Fibroblast of peridontal ligament (primary cell): ENCODE data around the gene CUX1.
A peak's percentile ranks its signal among the peaks of the same experiment; 100 is the strongest.

Experiments used
- DNase-seq: peaks from one replicate; pipeline ENCODE4 v3.0.0-alpha.2; 2010; ENCODE audit errors: extremely low read depth

CUX1 gene, protein sequence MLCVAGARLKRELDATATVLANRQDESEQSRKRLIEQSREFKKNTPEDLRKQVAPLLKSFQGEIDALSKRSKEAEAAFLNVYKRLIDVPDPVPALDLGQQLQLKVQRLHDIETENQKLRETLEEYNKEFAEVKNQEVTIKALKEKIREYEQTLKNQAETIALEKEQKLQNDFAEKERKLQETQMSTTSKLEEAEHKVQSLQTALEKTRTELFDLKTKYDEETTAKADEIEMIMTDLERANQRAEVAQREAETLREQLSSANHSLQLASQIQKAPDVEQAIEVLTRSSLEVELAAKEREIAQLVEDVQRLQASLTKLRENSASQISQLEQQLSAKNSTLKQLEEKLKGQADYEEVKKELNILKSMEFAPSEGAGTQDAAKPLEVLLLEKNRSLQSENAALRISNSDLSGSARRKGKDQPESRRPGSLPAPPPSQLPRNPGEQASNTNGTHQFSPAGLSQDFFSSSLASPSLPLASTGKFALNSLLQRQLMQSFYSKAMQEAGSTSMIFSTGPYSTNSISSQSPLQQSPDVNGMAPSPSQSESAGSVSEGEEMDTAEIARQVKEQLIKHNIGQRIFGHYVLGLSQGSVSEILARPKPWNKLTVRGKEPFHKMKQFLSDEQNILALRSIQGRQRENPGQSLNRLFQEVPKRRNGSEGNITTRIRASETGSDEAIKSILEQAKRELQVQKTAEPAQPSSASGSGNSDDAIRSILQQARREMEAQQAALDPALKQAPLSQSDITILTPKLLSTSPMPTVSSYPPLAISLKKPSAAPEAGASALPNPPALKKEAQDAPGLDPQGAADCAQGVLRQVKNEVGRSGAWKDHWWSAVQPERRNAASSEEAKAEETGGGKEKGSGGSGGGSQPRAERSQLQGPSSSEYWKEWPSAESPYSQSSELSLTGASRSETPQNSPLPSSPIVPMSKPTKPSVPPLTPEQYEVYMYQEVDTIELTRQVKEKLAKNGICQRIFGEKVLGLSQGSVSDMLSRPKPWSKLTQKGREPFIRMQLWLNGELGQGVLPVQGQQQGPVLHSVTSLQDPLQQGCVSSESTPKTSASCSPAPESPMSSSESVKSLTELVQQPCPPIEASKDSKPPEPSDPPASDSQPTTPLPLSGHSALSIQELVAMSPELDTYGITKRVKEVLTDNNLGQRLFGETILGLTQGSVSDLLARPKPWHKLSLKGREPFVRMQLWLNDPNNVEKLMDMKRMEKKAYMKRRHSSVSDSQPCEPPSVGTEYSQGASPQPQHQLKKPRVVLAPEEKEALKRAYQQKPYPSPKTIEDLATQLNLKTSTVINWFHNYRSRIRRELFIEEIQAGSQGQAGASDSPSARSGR (N-terminal part only)

DNA sequence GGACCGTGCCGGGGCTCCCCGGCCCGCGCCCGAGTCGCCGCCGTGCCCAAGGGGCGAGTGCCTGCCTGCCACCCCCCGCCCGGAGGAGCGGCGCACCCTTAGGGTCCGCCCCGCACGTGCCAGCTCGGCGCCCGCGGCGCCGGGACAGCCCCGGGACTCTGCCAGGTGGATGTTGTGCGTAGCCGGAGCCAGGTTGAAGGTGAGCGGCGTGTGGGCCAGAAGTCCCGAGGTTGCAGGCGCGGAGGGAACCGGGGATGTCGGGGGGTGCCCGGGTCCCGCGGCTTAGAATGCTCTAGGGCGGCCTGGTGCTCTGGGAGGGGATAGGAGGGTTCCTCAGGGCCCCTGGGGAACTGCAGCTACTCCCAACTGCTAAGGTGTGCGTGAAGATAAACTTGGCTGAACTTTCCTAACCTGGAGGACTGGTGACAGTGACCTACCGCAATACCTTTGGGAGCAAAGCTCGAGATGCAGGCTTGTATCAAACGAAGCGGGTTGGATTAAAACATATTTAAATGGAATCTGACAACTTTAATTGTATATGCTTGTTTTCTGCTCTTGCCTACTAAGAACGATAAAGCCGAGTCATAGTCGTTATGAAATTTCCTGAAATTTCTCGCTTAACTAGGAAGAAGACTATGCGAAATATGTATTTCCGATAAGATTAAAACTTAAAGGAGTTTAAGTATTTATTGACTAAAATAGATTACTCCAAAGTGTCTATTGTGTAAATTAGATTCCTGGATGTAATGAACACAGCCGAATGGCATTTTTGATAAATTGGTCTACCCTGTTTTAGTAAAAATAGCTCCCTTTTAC is at the start of gene CUX1:
TSS of gene CUX1 (plus strand) at position 156 of the 816 bp plus-strand sequence. CDS start at position 170, 14 bp downstream.
- DNase-seq, result peak; percentile 56

DNA sequence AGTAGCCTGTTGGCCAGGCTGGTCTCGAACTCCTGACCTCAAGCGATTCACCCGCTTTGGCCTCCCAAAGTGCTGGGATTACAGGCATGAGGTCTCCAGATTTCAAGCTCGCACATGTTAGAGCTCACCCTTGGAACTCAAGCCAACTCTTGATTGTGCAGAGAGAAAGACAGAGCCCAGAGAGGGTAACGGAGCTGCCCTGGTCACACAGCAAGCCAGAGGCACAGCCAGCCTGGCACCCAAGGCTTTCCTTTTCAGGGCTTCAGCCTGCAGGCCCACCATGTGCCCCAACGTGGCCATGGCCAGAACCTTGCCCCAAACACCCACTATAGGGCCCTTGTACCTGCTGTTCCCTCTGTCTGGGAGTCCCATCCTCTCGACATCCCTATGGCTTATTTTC is 49.1 kb upstream of the CUX1 start:
- no peak for DNase-seq

DNA sequence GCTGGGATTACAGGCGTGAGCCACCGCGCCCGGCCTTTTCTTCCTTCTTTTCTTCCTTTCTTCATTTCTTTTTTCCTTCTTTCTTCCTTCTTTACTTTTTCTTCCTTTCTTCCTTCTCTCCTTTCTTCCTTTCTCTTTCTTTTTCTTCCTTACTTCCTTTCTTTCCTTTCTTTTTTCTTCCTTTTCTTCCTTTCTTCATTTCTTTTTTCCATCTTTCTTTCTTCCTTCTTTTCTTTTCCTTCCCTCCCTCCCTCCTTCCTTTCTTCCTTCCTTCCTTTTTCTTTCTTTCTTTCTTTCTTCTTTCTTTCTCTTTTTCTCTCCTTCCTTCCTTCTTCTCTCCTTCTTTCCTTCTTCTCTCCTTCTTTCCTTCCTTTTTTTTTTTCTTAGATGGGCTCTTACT is 47.0 kb upstream of the CUX1 start:
- DNase-seq, result no peak

- no peak for DNase-seq
Measured at GRCh38 chr7:101772508-101773211, 44.8 kb upstream of the CUX1 start.

- DNase-seq, result no peak
Measured at GRCh38 chr7:101775181-101775580, 42.2 kb upstream of the CUX1 start.

GRCh38 chr7:101778026-101778580 is 39.3 kb upstream of the CUX1 start:
- DNase-seq, result no peak

DNA sequence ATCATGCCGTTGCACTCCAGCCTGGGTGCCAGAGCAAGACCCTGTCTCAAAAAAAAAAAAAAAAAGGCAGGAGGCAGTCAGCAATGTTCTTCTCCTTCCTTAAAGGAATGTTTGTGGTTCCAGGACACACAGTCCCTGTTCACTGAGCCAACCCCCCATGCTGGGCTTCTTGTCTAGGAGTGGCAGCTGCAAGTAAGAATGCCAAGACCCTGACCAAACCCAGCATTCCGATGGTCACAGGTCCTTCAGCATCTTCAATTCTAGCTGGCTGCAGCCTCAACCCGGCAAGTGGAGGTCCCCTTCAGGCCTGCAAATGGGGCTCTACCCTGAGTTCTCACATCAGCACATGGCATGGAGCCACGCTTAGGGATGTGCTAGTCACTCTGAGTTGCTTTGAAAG is 38.2 kb upstream of the CUX1 start:
- DNase-seq, result no peak

GRCh38 chr7:101780281-101780680 is 37.1 kb upstream of the CUX1 start:
- DNase-seq, result no peak

GRCh38 chr7:101781439-101781838 is 36.0 kb upstream of the CUX1 start:
- no peak for DNase-seq

DNA sequence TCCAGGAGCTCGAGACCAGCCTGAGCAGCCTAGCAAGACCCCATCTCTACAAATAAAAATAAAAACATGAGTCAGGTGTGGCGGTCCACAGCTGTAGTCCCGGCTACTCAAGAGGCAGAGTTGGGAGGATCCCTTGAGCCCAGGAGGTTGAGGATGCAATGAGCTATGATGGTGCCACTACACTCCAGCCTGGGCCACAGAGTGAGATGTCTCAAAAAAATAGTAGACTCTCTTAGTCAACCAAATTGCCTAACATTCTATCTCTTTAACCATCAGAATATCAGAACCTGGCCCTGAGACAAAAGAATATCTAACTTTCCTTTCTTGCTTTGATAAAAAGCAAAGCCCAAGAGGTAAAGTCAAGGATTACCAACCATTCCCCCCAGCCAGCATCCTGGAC is 35.0 kb upstream of the CUX1 start:
- no peak for DNase-seq

DNA sequence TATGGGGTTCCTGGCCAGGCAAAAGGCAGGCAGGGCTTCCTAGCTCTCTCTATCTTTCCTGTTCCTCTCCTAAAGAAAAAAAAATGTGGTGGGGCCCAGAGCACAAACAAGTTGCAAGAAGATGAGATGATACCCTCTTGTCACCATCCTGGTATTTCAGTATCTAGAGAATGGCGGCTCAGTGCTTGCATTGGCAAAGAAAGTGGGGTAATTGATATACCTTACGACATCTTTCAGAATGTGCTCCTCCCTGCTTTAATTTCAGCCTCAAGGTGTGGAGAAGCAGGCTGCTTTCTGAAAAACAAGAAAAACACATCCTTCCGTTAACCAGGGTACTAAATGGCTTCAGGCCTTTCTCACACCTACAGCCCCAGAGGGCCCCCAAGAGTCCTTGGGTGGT is 34.5 kb upstream of the CUX1 start:
- DNase-seq, result no peak

DNA sequence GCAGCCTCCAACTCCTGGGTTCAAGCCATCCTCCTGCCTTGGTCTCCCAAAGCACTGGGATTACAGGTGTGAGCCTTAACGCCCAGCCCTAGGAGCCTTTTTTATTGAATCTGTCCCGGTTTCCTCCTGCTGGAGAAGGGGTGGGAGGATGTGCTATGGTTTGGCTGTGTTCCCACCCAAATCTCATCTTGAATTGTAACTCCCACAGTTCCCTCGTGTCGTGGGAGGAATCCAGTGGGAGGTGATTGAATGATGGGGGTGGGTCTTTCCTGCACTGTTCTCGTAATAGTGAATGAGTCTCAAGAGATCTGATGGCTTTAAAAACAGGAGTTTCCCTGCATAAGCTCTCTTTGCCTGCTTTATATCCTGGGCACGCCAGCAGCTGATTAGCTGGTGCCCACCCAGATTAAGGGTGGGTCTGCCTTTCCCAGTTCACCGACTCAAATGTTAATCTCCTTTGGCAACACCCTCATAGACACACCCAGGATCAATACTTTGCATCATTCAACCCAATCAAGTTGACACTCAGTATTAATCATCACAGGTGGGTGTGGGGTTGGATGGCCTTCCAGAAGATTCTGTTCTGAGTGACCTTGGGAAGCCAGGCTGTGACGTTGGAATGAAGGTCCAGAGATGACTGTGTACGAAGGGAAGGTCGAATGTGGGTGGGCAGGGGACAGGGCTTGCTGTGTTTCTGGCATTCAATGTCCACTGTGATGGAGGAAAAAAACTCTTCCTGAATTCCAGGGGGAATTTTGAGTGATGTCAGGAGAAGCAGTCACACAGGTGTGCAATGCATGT is 33.8 kb upstream of the CUX1 start:
- no peak for DNase-seq

- DNase-seq, result peak; percentile 52
Measured at GRCh38 chr7:101784292-101785127, 32.9 kb upstream of the CUX1 start.

DNA sequence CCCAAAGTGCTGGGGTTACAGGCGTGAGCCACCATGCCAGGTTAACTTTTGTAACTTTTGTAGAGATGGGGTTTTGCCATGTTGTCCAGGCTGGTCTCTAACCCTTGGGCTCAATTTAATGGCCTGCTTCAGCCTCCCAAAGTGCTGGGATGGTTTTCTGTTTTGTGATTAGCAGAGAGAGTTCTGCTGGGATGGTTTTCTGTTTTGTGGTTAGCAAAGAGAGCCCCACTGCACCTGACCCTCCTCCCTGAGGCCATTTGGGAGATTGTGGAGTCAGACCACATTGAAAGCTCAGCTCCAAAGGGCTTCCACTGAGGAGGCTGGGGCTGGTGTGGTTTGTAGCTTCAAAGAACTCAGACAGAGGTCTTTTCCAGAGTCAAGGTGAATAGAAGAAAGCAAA is 29.6 kb upstream of the CUX1 start:
- no peak for DNase-seq

GRCh38 chr7:101788517-101788916 is 28.9 kb upstream of the CUX1 start:
- DNase-seq, result no peak

- no peak for DNase-seq
Measured at GRCh38 chr7:101790566-101791293, 26.7 kb upstream of the CUX1 start.

DNA sequence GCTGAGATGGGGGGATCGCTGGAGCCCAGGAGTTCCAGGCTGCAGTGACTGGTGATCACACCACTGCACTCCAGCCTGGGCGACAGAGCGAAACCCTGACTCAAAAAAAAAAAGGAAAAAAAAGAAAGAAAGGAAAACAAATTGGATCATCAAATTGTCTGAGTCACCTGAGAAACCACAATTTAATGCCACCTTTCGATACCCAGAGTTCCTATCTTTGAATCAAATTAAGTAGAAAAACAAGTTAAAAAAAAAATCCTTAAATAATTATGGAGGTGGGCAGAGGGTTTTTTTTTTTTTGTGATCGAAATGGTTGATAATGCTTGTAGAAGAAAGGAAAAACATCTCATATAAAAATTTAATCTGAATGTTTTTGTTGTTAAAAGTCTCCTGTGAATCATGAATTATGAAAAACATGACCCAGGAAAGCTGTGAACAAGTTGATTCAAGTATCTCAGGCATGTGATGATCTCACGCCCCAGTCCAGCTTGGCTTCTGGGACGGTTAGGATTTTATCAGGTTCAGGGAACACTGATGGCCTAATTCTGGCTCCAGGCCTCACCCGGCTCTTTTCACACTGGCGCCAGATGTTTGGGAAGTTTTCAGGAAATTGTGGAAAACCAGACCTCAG is 25.3 kb upstream of the CUX1 start:
- DNase-seq, result no peak
